Activated naive CD8-positive, alpha-beta T cell treated with anti-CD3 and anti-CD28 coated beads, Interleukin-2, amount 50 U/mL, for 16 hours (primary cell): ENCODE measurements around the gene GSX2.

ENCODE experiments used
- DNase-seq: peaks from one replicate; pipeline ENCODE4 v3.0.0-alpha.2; 2020; ENCODE audit warnings: low read depth, low spot score

GSX2 gene

DNA sequence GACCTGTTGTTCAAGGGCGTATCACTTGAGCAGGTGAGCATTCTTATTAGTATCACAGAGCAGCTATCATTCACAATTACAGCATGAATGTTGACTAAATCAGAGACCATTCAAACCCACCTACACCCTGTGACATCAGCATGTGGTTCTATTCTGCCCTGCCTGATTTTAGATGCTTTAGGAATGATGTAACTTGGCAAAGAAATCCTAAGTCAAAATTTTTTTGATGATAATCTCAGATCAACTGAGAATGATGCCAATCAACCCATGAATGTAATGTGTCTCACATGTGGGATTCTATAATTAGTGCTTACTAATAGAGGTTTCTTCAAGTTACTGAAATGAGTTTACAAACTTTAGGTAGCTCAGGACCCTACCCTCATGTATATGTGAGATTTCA is 22.2 kb upstream of the GSX2 start:
- no peak for DNase-seq

DNA sequence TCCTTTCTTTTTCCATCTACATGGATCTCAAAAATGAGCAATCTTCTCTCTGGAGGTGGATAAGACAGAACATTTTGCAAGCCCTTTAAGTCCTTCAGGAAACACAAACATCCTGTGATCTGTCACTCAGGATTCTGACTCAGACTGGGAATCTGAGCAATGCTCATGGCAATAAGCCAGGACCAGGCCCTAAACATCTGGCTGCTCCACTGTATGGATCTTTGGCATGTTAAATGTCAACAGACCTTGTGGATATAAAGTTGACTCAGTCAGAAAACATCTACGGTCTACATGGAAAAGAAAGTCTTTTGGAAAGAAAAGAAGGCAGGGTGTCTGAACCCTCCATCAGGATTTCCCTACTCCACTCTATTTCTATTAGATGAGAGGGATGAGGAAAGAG is 17.8 kb upstream of the GSX2 start:
- DNase-seq: no peak

DNA sequence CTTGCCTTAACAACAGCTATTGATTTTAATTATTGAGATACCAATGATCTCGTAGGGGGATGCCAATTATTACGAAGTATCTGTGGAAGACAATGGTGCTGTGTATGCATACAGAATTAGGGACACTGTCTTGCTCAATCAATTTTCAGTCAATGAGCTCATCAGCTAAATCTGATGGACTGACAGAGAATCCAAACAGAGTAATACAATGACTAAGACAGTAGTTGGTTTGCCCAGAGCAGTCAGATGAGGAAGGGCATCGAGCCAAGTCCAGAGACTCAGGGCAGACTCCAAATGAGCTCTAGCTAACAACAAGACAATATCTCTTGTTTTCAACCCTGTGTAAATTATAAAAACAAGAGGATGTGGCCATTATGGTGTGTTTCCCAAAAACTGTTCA is 14.7 kb upstream of the GSX2 start:
- DNase-seq: no peak

DNA sequence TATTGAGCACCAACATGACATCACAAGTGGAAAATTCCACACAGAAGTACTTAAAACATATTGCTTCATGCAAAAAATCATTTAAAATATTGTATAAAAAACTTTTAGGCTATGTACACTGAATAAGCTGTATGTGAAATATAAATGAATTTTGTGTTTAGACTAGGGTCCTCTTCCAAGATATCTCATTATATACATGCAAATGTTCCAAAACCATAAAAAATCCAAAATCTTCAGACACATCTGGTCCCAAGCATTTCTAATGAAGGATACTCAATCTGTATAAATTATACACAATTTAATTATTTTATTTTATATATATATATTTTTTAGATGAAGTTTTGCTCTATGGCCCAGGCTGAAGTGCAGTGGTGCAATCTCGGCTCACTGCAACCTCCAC is 10.1 kb upstream of the GSX2 start:
- DNase-seq: no peak

DNA sequence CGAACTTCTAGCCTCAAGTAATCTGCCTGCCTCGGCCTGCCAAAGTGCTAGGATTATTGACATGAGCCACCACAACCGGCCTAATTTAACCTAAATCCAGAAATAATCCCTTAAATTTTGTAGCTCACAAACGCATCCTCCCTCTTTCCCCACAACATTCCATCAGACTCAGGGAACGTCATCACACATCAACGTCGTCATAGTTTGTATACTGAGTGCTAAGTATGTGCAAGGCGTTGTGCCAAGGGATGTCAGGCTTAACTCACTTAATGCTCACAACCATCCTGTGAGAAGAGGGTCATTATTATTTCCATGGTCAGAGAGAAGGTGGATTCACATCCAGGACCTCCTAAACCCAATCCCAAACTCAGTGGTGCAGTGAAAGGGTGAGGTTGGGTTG is 9.6 kb upstream of the GSX2 start:
- DNase-seq: no peak

DNA sequence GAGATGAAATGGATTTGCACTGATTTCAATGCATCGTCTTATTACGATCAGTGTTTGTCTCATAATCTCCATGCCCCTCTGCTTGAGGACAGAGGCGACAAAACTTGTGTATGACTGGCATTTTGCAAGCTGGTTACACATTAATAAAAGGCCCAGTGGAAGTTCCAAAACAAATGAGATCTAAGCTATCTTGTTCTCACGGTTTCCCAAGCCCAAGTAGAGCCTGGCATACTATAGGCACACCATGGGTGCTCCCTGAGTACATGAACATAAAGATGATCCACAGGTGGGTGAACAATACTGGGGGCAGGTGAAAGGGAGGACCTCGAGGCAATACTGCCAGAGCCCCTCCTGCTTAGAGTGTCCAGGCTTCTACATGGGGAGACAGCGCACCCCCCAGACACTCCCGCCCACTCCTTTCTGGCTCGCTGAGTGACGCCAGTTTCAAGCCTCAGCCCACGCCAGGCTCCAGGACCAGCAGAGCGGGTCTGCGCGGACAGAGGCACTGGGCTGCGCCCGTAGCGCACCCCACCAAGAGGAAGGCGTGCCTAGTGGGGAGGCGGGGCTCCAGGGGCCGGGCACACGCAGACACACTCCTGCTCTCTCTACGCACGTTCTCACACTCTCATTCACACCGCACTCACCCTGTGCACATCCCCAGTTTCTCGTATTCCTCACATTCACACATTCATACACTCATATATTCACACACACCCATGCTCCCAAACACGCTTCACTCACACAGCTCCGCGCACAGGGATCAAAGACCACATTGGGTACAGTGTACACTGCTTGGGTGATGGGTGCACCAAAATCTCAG is 8.9 kb upstream of the GSX2 start:
- no peak for DNase-seq

DNA sequence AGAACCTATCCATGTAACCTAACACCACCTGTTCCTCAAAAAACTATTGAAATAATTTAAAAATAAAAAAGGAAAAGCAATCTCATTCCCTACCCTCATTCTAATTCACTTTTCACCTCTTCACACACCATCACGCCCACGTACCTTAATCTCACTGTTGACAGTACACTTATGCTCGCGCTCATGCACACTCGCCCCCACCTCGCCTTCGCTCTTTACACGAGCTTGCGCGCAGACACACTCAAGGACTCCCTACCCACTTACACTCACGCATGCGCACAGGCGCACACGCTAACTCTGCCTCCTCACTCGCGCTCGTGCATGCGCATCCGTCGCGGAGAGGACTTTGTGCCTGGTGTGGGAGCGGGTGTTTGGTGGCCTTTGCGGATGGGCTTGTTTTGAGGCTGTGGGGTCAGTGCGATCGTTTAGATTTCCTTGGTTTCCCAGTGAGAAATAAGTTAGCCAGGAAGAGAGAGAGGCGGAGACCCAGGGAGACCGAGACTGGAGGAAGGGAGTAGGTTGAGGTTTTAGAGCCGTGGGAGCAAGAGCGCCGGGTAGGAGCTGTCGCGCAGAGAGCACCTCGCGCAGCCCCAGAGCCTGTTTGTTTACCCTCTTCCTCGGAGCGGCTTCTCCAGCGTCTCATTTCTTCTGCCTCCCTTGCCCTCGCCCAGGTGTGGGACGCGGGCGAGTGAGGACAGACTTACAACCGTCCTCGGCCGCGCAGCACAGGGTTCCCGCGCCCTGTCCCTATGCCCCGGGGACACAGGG is 8.1 kb upstream of the GSX2 start:
- peak; percentile 44 for DNase-seq

DNA sequence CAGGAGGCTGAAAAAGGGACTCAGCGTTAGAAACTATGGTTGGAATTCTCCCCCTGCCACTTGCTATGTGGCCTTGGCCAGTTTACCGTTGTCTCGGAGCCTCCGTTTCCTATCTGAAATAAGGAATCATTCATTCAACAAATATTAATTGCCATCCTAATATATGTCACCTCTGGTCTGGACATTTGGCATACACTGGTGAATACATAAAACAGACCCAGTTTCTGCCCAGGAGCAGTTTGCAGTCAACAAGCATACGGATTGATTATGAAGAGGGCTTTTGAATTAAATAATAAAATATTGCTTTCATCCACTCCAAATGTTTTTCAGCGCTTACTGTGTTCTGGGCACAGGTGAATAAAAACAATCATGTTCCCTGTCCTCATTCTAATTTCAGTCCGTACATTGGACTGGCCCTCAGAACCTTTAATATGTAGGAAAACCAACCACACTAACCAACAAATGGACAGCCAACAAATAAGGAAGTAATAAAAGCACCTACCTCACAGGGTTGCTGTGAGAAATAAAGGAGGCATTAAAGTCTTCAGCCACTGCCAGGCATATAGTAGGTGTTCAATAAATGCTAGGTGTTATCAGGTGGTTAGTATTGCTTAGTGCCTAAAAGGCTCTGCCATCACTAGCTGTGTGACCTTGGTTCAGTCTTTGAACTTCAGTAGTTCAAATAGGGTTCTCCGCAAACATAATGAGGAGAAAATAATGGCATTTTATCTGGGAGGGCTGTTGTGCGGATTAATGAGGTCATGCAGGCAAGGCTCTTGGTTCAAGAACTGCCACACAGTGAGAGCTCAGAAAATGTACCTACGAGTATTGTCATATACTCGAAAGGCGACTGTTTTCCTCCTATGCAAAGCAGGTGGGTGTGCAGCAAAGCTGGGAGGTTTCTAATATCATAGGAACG is 7.3 kb upstream of the GSX2 start:
- no peak for DNase-seq

DNA sequence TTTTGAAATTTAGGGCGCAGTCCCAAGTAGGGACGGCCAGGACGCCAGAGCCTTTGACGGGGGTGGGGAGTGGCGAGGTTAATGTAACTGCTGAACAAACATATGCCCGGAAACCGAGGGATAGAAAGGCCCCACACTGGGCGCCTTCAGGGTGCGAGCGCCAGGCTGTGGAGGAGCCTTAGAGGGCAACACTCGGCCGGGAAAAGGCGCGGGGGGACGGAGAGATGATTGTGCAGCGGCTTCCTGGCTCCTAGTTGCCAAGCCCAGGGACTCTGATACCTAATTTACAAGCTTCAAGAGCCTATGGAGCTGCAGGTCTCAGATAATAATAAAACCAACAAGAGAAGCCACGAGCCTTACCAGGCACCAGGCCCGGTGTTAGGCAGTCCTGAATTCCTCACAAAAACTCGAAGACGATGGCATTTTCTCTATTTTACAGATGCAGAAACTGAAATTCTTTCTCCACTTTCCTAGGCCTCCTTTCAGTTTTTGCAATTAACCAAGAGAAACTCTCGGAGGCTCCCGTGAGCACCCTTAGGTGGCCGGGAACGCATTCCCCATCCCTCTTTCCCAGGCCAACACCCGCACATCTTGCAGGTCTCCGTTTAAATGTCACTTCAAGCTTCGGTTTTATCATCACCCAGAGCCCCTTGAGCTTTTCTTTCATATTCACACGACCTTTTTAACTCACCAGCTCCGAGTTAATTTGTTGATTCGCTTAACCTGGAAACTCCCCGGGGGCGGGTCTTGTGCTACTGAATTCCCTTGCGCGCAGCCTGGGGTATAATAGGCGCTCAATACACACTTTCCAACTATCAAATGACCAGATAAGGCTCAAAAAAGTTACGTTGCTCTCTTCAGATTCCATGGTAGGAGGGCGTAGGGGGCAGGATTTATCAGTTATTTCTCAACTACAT is 6.4 kb upstream of the GSX2 start:
- no peak for DNase-seq

DNA sequence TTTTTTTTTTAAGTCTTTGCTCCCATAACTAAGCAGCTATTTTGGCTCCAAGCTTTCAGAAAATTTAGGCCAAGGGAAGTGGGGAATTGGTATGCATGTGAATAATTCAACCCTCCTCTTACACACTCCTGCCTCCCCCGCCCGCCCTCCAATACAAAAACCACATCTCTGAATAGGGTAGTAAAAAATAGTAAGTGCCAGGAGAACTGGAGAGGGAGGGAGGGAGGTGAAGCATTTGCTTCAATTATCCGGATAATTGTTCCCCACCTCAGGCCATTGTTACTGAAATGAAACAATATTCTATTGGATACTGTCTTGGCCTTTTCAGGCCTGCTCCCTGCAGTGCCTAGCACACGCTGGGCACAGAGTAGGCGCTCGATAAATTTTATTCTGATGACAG is 5.5 kb upstream of the GSX2 start:
- no peak for DNase-seq

DNA sequence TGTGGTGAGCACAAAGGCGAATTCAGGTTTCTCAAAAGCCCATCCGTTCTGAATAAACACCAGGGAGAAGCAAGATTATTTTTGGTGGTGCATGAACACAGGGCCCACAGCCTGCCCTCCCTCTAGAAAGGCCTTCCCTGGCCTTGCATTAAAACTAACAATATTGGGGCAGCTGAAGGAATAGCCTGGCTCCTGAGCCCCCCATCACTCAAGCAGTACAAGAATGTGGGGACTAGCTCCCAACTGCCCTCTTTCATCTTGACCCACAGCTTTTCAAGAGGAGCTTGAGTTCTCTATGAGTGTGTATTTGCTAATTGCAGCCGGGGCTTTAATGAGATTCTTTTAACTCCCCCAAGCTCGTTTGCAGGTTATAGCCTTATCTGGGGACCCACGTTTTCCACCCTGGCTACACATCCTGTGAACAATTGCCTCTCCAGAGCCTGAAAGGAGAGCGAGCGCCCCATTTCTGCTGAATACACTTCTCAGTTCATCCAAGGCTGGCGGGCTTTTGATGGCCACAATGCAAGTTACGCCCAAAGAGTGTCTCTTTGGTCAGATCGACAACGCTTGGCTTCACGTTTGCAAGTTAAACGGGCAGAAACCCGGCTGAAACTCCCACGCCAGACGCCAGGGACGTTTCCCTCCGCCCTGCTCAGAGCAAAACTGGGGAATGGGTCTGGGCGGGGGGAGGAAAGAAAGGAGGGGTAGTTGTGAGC is 4.7 kb upstream of the GSX2 start:
- no peak for DNase-seq

DNA sequence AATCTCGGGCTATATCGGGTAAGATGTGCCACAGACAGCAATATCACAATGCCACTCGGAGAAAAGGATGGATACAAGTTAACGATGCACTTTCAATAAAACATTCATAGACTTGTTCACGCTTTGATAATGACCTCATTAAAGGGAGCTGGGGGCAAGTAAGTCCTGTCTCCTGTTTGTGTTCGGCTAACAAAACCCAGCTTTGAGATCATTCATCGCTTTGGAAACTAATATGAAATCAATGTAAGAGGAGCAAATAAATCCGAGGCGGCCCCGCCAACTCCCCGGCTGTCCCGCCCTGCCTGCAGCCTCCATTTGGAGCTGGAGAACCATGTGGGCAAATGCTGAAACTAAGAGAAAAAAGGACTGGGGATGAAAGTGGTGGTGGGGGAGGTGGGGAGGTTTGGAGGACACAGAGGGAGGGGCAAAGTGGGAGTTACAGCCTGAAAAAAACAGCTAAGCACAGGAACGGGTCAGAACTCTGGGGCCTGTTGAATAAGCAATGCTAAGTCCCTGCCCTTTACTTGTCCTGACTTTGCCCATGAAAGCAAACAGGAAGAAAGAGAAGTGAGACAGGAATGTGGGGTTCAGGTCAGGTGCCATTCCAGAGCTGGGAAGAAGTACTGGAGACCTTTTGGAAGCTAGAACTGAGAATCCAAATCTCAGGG is 3.5 kb upstream of the GSX2 start:
- DNase-seq: no peak

DNA sequence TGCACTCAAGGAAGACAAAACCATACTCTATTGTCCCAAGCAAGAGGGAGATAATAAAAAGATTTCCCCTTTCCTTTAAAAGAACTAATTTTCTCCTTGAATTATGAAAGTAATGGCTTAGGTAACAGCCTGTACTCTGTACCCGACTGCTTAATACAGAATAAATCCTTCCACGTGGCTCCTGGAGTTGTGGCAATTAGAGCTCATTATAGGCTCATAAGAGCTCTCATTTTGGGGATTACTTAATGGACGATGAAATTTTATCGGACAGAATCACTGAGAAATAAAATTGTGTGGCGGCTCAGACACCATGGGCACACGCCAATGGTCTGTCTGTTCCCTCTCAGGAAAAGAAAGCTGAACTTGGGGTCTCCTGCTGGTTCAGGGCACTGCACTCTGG is 2.8 kb upstream of the GSX2 start:
- no peak for DNase-seq

DNA sequence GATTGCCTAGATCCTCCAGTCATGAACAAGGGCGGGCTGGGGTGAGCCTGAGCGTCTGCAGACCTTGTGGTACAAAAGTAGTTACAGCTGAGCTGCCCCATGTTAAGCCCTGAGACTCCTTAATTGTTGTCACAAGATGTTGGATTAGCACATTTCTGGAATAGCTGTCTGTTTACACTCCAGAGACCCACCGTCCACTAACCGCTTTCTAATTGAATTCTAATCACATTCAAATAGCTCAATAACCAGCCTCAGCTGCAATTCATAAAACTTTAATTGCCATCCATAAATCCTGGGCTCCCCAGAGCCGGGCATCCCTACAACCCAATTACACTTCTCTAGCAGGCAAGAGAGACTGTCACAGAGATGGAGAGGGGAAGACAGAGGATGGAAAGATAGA is 1.6 kb upstream of the GSX2 start:
- DNase-seq: no peak

DNA sequence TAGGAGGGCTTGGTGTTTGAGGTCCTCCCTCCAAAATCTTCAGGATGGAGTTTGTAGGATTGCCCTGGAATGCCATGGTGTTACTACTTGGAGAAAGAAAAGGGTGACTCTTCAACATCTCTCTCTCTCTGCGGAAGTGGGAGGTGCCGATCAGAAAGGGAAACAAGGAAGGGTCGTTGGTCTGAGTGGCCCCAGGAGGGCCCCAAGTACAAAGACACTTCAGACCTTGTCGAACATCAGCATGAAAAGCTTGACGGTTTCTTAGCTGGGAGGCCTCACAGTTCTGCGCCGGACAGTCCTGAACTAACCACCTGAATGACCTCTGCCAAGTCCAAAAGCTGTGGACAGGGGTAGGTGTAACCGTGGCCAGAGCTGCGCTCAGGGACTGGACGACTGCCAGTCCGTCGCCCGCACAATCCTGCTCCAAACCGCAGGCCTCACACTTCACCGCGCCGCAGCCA is 646 bp upstream of the GSX2 start:
- no peak for DNase-seq

DNA sequence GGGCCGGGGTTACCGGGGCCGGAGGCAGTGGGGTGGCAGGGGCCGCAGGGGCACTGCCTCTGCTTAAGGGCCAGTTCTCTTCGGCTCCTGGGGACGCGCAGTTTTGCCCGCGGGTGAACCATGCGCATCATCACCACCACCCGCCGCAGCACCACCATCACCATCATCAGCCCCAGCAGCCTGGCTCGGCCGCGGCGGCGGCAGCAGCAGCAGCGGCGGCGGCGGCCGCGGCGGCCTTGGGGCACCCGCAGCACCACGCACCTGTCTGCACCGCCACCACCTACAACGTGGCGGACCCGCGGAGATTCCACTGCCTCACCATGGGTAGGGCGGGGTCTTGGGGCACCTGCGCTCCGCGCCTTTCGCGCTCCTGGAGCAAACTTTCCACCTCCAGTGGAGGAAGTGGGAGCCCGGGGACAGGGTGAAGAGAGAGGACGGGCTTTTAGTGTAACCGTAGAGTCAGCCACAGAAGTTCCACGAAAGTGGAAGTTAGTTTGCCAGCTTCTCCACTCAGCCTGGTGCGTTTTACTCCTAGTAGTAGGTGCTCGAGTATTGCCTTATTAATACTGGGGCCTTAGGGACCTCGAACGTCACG is 729 bp downstream of the GSX2 start:
- DNase-seq: no peak

DNA sequence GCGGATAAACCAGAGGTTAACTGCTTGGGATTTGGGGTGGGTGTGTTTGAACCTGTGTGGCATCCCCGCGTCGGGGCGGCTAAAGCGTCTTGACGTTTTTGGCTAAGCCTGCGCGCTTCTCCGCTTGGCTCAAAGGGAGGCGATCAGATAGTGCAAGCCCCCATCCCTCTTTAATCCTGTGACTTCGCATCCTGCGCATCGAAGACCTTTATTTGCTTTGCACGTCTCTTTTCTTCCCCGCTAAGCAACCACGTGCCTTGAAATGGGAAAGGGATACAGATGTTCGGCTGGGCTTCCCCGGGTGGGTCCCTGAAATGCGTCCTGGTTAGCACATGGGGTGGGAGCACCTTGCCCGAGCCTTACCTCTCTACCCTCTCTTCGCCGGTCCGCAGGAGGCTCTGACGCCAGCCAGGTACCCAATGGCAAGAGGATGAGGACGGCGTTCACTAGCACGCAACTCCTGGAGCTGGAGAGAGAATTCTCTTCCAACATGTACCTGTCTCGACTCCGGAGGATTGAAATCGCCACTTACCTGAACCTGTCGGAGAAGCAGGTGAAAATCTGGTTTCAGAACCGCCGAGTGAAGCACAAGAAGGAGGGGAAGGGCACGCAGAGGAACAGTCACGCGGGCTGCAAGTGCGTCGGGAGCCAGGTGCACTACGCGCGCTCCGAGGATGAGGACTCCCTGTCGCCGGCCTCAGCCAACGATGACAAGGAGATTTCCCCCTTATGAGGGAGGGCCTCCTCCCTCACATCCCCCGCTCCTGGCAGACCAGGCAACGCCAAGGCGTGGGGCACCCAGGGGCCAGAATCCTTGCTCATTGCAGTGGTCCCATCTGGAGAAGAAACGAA is 1.5 kb downstream of the GSX2 start:
- no peak for DNase-seq

DNA sequence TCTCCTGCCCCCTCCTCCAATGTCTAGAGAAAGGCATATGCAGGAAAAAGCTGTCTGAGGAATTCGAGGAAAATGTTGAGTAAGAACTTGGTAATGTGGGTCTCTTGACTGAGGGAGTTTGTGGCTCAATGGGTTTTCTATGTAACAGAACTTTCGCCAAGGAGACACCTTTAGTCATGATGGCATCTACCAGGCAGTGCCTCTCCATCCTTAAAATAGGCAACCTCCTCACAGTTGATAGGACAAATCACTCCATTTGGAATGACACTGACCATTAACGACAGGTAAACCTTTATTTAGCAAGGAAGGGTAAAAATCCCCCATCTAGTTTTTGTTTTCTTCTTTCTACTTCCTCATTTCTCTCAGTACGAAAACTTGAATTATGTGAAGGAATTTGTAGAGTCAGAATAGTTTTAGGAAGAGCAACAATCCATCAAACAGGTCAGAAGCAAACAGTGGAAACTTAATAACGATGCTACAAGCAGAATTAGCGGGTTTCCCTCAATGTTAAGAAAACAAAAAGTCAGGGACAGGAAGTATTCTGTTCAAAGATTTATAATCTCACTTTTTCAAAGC is 2.7 kb downstream of the GSX2 start:
- DNase-seq: no peak
